ENCODE data around the gene USO1. TPM values are rescaled to one million over a fixed set of nuclear protein-coding genes. Genes with fewer than 3 reads are reported as not detected.
"Not testable (repeated sequence)": the region's sequence is repeated elsewhere in the genome, so short reads cannot be mapped to it uniquely, and the experiment has no call there.

USO1 gene
- total RNA-seq, 1 donor from 2014 or later = 66.8 TPM

GRCh38 chr4:75710246-75710645 lies 14.1 kb upstream of the USO1 start:
- DNase-seq (ENCODE audit: low spot score) = no peak

GRCh38 chr4:75714011-75714410 lies 10.4 kb upstream of the USO1 start:
- DNase-seq (ENCODE audit: low spot score) = no peak

GRCh38 chr4:75714704-75715103 lies 9.7 kb upstream of the USO1 start:
- no peak for DNase-seq (ENCODE audit: low spot score)

DNA sequence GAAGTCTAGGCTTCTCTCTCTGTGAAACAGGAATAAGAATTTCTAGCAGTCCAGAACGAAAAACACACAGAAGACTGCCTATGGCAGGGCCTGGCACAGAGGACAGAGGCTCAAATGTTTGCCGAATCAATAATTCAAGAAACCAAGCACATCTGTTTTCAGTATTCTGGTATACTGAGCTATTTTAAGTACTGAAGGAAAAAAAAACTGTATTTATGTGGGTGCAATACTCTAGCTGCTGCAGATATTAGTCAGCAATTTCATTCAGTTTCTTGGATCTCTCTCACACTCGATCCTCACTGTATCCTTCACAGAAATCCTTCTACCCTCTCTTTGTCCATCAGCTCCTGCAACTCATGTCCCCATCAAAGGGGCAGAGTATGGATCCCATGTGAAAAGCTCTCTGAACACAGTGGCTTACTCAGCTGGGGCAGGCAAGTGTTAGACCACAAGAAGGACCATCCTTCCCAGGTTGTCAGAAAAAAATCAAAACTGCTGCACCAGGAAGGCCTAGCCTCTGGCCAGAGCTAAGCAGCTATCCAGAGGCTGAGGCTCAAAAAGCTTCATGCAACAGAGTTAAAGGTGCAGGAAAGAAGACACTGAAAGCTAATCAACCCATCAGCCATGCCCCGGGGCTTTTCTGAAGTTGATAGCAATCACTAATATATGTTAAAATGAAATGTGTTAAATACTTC lies 9.1 kb upstream of the USO1 start:
- DNase-seq (ENCODE audit: low spot score) = no peak

DNA sequence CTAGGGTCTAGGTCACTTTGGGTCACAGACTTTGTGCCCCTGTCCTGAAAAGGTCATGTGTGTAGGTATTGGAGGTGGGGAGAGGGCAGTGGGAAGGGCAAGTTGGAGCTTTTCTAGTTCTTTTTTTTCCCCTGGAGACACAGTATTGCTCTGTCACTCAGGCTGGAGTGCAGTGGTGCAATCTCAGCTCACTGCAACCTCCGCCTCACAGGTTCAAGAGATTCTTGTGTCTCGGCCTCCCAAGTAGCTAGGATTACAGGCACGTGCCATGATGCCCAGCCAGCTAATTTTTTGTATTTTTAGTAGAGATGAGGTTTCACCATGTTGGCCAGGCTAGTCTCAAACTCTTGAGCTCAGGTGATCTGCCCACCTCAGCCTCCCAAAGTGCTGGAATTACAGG lies 8.3 kb upstream of the USO1 start:
- DNase-seq (ENCODE audit: low spot score) = not testable (repeated sequence)

DNA sequence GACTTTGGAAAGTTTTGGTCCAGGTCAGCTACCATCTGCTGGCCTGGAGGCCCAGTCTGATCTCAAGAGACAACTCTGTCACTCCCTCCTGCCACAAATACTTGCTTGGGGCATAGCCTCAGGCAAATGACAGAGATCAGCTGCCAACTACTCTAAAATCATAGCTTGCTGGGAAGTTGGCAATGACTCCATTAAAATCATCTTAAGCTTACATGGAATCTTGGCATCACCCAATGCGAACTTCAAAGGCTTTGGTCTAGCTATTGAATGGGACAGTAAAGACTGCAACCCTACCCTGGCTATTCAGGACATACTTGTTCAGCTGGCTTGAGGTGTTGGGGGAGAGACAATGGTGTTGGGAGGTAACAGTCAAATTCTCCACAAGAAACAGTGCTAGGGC lies 7.0 kb upstream of the USO1 start:
- DNase-seq (ENCODE audit: low spot score) = no peak

DNA sequence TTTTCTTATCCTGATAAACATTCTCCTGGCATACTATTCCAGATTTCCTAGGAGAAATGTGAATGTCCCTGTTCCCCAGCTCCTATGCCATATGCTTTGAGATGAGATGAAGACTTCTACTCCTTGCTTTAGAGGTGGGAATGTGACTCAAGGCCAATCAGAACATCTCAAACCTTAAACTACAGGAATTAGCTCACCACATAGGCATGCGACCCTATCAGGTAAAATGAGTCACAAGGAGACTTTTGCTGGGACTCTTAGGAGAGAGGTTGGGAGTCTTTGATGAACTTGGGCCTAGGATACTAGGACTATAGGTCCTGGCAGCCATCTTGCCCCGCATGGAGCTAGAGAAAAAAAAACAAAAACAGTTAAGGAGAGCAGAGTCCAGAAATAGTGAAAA lies 5.8 kb upstream of the USO1 start:
- no peak for DNase-seq (ENCODE audit: low spot score)

DNA sequence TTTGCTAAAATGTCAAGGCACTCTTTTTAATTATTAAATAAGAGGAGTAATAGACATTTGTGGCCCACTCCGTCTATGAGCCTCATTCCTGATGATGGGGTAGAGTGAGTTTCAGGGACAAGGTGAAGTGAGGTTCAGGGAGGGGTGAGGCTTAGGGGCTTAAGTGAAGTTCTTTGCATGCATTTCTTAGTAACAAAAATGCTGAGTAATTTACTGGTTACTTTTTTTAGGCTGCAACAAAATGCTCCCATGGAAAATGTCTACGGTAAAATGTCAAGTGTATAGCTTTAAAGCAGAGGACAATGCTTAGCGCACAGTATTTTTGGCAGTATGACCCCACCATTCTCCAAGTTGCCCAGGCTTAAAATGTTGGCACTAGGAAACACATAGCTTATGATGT lies 2.0 kb upstream of the USO1 start:
- no peak for DNase-seq (ENCODE audit: low spot score)

- DNase-seq (ENCODE audit: low spot score) = peak; percentile 14
These were observed 963 bp upstream of the USO1 start for GRCh38 chr4:75723163-75724065.

DNA sequence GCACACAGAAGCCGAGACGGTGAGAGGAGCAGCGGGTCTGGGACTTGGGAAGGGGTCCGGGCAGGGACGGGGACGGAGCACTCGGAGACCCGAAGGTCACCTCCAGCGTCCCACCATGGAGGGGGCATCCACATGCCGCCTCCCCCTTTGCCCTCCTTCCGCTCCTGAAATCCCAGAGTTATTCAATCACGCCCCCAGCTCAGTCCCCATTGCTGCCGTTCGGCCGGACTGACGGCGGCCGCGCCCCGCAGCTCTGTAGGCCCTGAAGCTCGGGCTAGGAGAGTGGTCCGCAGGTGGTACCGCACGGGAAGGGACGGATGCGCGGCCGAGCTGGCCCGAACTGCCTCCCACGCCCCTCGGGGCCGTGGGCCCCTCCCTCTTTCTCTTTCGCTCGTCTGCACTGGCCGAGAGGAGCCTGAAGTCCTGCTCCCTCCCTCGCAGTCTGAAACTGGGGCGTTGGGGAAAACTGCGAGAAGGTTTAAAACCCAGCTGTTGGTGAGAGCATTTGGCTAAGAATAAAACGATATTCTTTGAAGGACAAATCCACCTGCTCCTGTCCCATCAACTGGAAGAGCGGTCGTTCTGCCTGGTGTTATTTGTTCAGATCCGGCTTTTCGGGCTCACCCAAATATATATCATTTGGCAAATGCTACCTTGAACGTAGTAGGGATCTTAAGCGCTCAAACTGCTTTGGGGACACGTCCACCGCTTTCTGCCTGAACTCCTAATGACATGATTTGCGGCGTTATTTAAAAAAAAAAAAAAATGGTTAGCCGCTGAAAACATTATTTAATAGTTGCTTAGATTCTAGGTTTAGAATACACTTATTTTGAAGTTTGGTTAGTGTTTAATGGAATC lies 719 bp downstream of the USO1 start:
- DNase-seq (ENCODE audit: low spot score) = peak; percentile 58

- DNase-seq (ENCODE audit: low spot score) = not testable (repeated sequence)
These were observed 1.7 kb downstream of the USO1 start for GRCh38 chr4:75725942-75726538.

GRCh38 chr4:75726577-75726976 lies 2.2 kb downstream of the USO1 start:
- no peak for DNase-seq (ENCODE audit: low spot score)

DNA sequence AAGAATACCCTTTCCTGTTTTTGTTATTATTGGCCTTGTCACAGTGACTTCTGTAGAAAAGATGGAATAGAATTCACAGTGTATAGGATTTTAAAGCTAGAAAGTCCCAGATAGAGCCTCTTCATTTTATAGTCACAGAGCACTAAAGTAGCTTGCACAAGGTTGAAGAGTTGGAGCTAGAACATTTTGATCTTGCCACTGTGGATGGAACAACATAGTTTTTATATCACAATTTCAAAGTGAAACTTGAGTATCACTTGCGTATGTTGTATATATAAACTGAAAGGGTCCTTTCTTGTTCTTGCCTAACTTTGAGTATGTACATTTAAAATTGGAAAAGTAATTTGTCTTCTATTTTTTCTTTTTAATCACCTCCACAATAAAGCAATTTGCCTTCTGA lies 2.7 kb downstream of the USO1 start:
- DNase-seq (ENCODE audit: low spot score) = no peak

GRCh38 chr4:75729836-75730235 lies 5.5 kb downstream of the USO1 start:
- no peak for DNase-seq (ENCODE audit: low spot score)

GRCh38 chr4:75733369-75733768 lies 9.0 kb downstream of the USO1 start:
- no peak for DNase-seq (ENCODE audit: low spot score)

GRCh38 chr4:75735525-75735924 lies 11.1 kb downstream of the USO1 start:
- no peak for DNase-seq (ENCODE audit: low spot score)

DNA sequence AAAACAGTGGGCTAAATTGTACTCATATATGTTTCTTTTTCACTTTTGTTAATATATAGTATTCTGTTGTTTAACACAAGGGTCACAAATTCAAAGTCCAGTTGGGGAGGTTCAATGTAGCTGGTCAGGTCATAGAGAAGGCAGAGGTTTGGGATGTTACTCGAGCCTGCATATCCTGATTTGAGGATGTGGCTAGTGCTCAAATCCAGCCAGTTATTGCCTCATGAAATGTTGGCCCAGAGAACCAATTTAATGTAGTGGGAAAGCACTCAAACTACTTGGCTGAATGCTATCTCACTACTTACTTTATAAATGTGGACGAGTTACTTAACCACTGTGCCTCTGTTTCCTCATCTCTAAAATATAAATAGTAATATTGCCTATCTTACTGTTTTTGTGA lies 12.5 kb downstream of the USO1 start:
- no peak for DNase-seq (ENCODE audit: low spot score)

- DNase-seq (ENCODE audit: low spot score) = no peak
These were observed 13.0 kb downstream of the USO1 start for GRCh38 chr4:75737398-75737797.

DNA sequence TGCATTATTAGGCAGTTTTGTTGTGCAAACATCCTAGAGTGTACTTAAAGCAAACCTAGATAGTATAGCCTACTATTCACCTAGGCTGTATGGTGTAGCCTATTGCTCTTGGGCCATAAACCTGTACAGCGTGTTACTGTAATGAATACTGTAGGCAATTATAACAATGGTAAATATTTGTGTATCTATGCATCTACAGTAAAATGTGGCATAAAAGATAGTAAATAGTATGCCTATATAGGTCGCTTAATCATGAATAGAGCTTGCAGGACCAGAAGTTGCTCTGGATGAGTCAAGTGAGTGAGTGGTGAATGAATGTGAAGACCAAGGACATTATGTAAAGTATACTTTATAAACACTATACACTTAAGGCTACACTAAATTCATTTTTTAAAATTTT lies 16.6 kb downstream of the USO1 start:
- DNase-seq (ENCODE audit: low spot score) = no peak

DNA sequence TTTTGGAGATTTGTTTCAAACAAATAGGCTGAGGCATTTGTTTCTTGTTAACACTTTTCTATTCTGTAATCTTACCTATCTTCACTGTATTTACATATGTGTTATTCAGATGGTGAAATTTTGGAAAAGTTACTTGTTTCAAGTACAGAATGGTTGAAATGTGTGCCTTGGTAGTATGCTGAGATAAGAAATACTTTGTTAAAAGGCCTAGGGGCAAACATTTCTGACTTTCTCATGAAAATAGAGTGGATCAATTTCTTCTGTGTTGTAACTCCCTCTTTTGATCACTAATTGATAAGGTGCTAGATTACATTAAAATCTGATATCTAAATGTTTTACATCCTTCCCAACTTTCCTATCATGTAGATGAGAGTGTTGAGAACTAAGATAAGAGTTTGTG lies 18.1 kb downstream of the USO1 start:
- no peak for DNase-seq (ENCODE audit: low spot score)

GRCh38 chr4:75745161-75745560 lies 20.8 kb downstream of the USO1 start:
- DNase-seq (ENCODE audit: low spot score) = no peak

DNA sequence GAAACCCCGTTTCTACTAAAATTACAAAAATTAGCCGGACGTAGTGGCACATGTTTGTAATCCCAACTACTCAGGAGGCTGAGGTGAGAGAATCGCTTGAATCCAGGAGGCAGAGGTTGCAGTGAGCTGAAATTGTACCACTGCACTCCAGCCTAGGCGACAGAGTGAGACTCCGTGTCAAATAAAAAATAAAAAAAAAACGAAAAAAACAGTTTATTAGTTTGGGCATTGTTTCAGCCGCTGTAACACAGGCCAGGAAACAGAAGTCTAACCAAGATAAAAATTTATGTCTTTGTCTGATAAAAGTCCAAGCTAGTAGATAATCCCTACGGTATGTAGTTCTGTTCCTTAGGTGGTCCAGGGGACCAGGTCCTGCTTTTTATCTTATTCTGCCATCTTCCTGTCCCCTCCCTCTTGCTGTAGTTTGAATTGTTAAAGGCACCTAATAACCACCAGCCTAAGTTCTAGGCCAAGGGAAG lies 21.4 kb downstream of the USO1 start:
- no peak for DNase-seq (ENCODE audit: low spot score)

All from mucosa of gallbladder (tissue), 1 donor.